ENCODE data around the gene GSE1.

The GSE1 gene

DNA sequence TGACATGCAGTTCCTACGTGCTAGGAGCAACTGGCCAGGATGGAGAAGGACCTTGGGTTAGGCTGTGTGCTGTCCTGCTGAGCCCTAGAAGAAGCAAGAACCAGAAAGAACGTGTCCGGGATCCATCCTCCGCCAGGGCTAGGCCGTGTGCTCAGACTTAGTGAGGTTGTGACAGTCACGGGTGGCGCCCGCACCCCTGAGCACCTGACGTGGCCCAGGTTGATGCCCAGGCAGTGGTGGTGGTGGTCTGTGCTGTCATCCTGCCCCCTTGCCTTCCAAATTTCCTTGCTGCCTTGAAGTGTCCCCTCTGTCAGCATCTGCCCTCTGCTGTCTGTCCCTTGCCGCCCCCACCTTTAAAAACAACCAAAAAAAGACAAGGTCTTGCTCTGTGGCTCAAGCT is 4.2 kb upstream of the GSE1 start:
- DNase-seq (ENCODE audit: low read depth, low spot score): no peak
- in situ Hi-C loops (cut with HindIII; ENCODE audit: low sequenced_read_pairs): no loop called here
- H3K4me3 ChIP-seq (ENCODE audit: low read depth, low read length): no peak overlapping the region
- TF ChIP-seq, protein P1, sequence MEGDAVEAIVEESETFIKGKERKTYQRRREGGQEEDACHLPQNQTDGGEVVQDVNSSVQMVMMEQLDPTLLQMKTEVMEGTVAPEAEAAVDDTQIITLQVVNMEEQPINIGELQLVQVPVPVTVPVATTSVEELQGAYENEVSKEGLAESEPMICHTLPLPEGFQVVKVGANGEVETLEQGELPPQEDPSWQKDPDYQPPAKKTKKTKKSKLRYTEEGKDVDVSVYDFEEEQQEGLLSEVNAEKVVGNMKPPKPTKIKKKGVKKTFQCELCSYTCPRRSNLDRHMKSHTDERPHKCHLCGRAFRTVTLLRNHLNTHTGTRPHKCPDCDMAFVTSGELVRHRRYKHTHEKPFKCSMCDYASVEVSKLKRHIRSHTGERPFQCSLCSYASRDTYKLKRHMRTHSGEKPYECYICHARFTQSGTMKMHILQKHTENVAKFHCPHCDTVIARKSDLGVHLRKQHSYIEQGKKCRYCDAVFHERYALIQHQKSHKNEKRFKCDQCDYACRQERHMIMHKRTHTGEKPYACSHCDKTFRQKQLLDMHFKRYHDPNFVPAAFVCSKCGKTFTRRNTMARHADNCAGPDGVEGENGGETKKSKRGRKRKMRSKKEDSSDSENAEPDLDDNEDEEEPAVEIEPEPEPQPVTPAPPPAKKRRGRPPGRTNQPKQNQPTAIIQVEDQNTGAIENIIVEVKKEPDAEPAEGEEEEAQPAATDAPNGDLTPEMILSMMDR (IDR thresholded peaks at IDR 0.05; ENCODE audit: low read depth, low read length): no peak

DNA sequence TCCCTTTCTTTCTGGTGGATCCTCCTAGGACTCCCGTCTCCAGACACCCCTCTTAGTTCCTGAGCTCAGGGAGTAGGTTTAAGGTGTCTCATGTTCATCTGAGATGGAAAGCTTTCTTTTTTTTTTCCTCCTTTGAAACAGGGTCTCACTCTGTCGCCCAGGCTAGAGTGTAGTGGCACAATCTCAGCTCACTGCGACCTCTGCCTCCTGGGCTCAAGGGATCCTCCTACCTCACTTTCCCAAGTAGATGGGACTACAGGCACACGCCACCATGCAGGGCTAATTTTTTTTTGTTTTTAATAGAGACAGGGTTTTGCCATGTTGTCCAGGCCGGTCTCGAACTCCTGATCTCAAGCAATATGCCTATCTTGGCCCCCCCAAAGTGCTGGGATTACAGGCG is 3.6 kb upstream of the GSE1 start:
- H3K4me3 ChIP-seq (ENCODE audit: low read depth, low read length): no peak overlapping the region
- in situ Hi-C loops (cut with HindIII; ENCODE audit: low sequenced_read_pairs): no loop called here
- no peak for DNase-seq (ENCODE audit: low read depth, low spot score)
- TF ChIP-seq, protein P1 (IDR thresholded peaks at IDR 0.05; ENCODE audit: low read depth, low read length): no peak

DNA sequence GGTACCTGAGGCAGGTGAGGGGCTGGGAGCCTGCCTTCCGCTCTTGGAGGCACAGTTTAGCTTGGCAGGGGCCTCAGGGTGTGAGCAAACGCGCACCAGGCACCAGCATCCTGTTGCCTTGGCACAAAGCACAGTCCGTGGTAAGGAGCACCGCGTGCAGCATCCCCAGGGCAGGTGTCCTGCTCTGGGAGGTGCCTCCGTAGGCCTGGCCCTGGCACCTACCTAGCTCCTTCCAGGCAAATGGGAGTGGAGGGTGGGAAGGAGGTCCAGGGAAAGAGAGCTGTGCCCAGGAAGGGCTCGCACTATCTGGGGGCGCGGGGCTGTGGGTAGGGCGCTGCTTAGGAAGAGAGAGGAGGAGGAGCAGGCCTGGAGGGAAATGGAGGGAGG is 3.1 kb upstream of the GSE1 start:
- in situ Hi-C loops (cut with HindIII; ENCODE audit: low sequenced_read_pairs): no loop called here
- H3K4me3 ChIP-seq (ENCODE audit: low read depth, low read length): no peak overlapping the region

DNA sequence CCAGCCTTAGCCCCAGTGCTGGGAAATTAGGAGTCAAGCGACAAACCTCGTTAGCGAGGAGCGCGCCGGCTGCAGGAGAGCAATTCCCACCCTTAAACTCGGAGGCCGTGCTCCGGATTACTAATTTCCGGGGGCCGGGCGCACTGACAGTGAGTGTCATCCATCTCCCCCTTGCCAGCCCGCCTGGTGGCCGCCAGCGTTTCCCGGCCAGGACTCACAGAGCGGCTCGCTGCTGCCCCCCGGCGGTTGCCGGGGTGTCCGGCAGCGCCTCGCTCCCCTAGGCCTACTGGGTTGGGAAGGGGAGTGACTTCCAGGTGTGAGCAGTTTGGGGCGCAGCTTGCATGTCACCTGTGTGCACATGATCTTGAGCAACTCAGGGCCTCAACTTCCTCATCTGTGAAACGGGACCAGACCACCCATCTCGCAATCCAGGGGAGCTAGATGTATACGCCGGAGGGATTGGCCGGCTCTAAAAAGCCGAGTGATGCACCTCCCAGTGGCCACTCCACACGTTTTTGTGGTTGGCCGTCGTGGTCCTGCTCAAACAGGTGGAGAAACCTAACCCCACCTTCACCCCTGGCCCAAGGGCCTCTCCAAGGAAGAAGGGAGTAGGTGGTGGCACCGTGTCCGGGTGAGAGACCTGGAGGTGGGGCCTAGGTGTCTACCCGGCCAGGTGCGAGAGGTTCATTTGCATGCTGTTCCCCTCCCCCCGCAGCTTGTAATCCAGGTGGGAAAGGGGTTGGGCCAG is 2.5 kb upstream of the GSE1 start:
- peak; percentile 77 for DNase-seq (ENCODE audit: low read depth, low spot score)
- H3K4me3 ChIP-seq (ENCODE audit: low read depth, low read length): no peak overlapping the region
- in situ Hi-C loops (cut with HindIII; ENCODE audit: low sequenced_read_pairs): no loop called here
- TF ChIP-seq, protein P1 (IDR thresholded peaks at IDR 0.05; ENCODE audit: low read depth, low read length): peak; percentile 91

More for the DNA sequence above, 3.1 kb upstream of the GSE1 start:
- TF ChIP-seq, protein P1 (IDR thresholded peaks at IDR 0.05; ENCODE audit: low read depth, low read length): no peak
- no peak for DNase-seq (ENCODE audit: low read depth, low spot score)

DNA sequence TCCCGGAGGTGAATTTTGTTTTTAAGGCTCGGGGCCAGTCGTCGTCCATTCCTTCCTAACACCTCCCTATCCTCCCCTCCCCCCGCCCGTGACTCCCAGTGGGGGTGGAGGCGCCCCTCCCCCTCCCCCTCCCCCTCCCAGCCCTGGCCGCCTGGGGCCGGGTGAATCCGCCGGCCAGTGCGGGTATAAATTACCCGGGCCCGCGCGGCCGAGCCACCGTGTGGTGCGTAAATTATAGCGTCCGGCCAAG is 2.0 kb upstream of the GSE1 start:
- in situ Hi-C loops (cut with HindIII; ENCODE audit: low sequenced_read_pairs): no loop called here
- H3K4me3 ChIP-seq (ENCODE audit: low read depth, low read length): peak overlapping the region; percentile 49
- no peak for DNase-seq (ENCODE audit: low read depth, low spot score)
- TF ChIP-seq, protein P1 (IDR thresholded peaks at IDR 0.05; ENCODE audit: low read depth, low read length): no peak

DNA sequence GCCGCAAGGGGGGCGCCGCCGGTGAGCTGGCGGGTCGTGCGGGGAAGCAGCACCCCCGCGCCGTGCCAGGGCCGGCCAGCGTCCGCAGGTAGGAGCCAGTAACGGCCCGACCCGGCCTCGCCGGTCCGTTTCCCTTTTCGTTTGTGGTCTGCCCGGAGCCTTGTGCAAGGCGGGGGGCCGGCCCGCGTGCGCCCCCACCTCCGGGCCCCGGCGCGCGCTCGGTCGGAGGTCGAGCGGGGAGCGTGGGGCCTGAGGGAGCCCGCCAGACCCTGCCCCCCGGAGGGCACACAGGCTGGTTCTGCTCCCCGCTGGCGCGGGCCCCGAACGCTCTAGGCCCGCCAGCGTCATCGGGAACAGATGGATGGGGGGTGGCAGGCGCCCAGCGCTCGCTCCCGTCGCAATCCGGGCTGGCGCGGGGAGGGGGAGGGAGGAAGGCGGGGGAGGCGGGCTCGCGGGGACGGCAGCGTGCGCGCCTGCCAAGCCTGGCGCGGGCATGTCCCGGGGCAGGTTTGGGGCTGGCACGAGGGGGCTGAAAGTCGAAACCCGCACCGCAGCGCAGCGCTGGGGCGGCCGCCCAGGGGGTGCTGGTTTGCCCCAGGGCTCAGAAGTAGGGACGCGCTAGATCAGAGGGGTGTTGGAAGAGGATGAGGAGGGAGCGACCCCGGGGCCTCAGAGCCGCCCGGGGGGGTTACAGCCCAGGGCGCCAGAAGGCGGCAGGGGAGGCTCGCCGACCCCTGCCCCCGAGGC is 1.5 kb upstream of the GSE1 start:
- peak overlapping the region; percentile 49 for H3K4me3 ChIP-seq (ENCODE audit: low read depth, low read length)
- TF ChIP-seq, protein P1 (IDR thresholded peaks at IDR 0.05; ENCODE audit: low read depth, low read length): no peak
- DNase-seq (ENCODE audit: low read depth, low spot score): peak; percentile 71
- in situ Hi-C loops (cut with HindIII; ENCODE audit: low sequenced_read_pairs): no loop called here

Measured in astrocyte of the spinal cord (primary cell).